HCT116 (cell line): Measurements from ENCODE around the gene ISCA2. TPM values are rescaled to one million over a fixed set of nuclear protein-coding genes. Genes with fewer than 3 reads are reported as not detected.

Source experiments
- ATAC-seq: fragments of 200-7000 bp; cut with Tn5 transposase; 2 replicates; pipeline ENCODE4 v1.9.1; 2020; ENCODE audit warnings: mild to moderate bottlenecking, moderate library complexity
- BruUV-seq: library from RNA; stranded (reverse); fragments of 400-500 nt; replicated peaks from 2 replicates; lab custom pipeline; 2021; lab: Mats Ljungman, UMichigan
- CTCF ChIA-PET: fragments of 300-600 bp; sonication (Branson Sonifier 250); formaldehyde crosslinking; loops from one replicate; lab custom pipeline; 2021; ENCODE audit warnings: antibody characterized with exemption; lab: Charles Lee
- POLR2A ChIA-PET: fragments of 300-600, 350-600 bp; sonication (Branson Sonifier 250); formaldehyde crosslinking; loops from one replicate; lab custom pipeline; 2021; ENCODE audit warnings: antibody characterized with exemption; lab: Charles Lee
- RAD21 ChIA-PET, 2 experiments: fragments of 300-600 bp; sonication (Branson Sonifier 250); formaldehyde crosslinking; loops; one replicate each; lab custom pipeline; 2023; ENCODE audit warnings: low total read pairs in 2 of 2; ENCODE audit not compliant: uncharacterized antibody in 2 of 2, unreplicated experiment in 2 of 2, low non-redundant PET in 1 of 2; lab: Charles Lee
- DNase-seq: peaks from one replicate; pipeline ENCODE4 v3.0.0-alpha.2; 2010; ENCODE audit warnings: low read depth, low spot score
- H2AFZ ChIP-seq: fragments of 200-600 bp; shearing (Covaris generic), sonication (generic); 2 replicates; pipeline ENCODE4 v1.6.1; 2017; ENCODE audit warnings: low read depth, mixed run types, mixed read lengths, antibody characterized with exemption, low read length; ENCODE audit not compliant: poor library complexity, severe bottlenecking
- H3K27ac ChIP-seq: 2 replicates; pipeline ENCODE4 v1.5.1; 2012; ENCODE audit warnings: low read depth, low read length
- H3K27me3 ChIP-seq: fragments of 200-600 bp; sonication (generic); 2 replicates; pipeline ENCODE4 v1.6.1; 2016; ENCODE audit warnings: mixed run types, low read length, mixed read lengths; ENCODE audit not compliant: insufficient read depth
- H3K36me3 ChIP-seq, 2 experiments: fragments of 200-500 bp in 1 of 2; fragments of 200-600 bp in 1 of 2; sonication (Bioruptor generic) in 1 of 2; sonication (generic) in 1 of 2; 2 replicates each; pipeline versions ENCODE4 v1.5.1 to v1.6.1; 2014 to 2016; ENCODE audit warnings: low read length in 2 of 2, inconsistent platforms in 1 of 2, mixed read lengths in 1 of 2, mixed run types in 1 of 2; ENCODE audit not compliant: insufficient read depth in 2 of 2, control insufficient read depth in 1 of 2
- H3K4me1 ChIP-seq, 2 experiments: fragments of 200-600 bp in 1 of 2; sonication (generic) in 1 of 2; 2 replicates each; pipeline versions ENCODE4 v1.5.1 to v1.6.1; 2012 to 2017; ENCODE audit warnings: low read length in 2 of 2, inconsistent platforms in 1 of 2, mild to moderate bottlenecking in 1 of 2, mixed read lengths in 1 of 2, mixed run types in 1 of 2, moderate library complexity in 1 of 2; ENCODE audit not compliant: insufficient read depth in 2 of 2, control insufficient read depth in 1 of 2
- H3K4me2 ChIP-seq: fragments of 200-600 bp; sonication (generic); 2 replicates; pipeline ENCODE4 v1.6.1; 2017; ENCODE audit warnings: mixed run types, low read length, mixed read lengths
- H3K4me3 ChIP-seq, 2 experiments: fragments of 200-600 bp in 1 of 2; sonication (generic) in 1 of 2; replicated peaks in 1 of 2; 2 replicates each; pipeline ENCODE4 v1.5.1; 2011 to 2016; ENCODE audit warnings: low read length in 2 of 2, control low read depth in 1 of 2, low read depth in 1 of 2, mild to moderate bottlenecking in 1 of 2, mixed read lengths in 1 of 2, mixed run types in 1 of 2
- H3K79me2 ChIP-seq: fragments of 200-600 bp; sonication (generic); 2 replicates; pipeline ENCODE4 v1.6.1; 2017; ENCODE audit warnings: mild to moderate bottlenecking, mixed run types, low read length, moderate library complexity, mixed read lengths; ENCODE audit not compliant: insufficient read depth
- H3K9ac ChIP-seq: fragments of 200-600 bp; sonication (generic); 2 replicates; pipeline ENCODE4 v1.6.1; 2016; ENCODE audit warnings: low read length, mixed read lengths
- H3K9me2 ChIP-seq: fragments of 200-600 bp; sonication (generic), shearing (Covaris generic); 2 replicates; pipeline ENCODE4 v1.6.1; 2017; ENCODE audit warnings: mixed run types, mild to moderate bottlenecking, moderate library complexity; ENCODE audit not compliant: insufficient read depth
- H3K9me3 ChIP-seq, 2 experiments: fragments of 200-500 bp in 1 of 2; fragments of 200-600 bp in 1 of 2; sonication (Bioruptor generic) in 1 of 2; sonication (generic) in 1 of 2; 2 replicates each; pipeline ENCODE4 v1.6.1; 2014 to 2017; ENCODE audit warnings: low read length in 2 of 2, mixed read lengths in 2 of 2, inconsistent platforms in 1 of 2, low read depth in 1 of 2, mild to moderate bottlenecking in 1 of 2, mixed run types in 1 of 2, moderate library complexity in 1 of 2; ENCODE audit not compliant: control insufficient read depth in 1 of 2, insufficient read depth in 1 of 2
- H4K20me1 ChIP-seq: fragments of 200-600 bp; sonication (generic), shearing (Covaris generic); 2 replicates; pipeline ENCODE4 v1.6.1; 2017; ENCODE audit warnings: mixed run types, mild to moderate bottlenecking, moderate library complexity; ENCODE audit not compliant: insufficient read depth
- ATF3 ChIP-seq: IDR thresholded peaks from 2 replicates; pipeline ENCODE4 v1.6.1; 2012
- CBX3 ChIP-seq: IDR thresholded peaks from 2 replicates; pipeline ENCODE4 v1.6.1; 2012; ENCODE audit warnings: low read depth
- CEBPB ChIP-seq: IDR thresholded peaks from 2 replicates; pipeline ENCODE4 v1.6.1; 2012; ENCODE audit warnings: low read depth
- CTCF ChIP-seq, 3 experiments: fragments of 200-600 bp in 1 of 3; sonication (generic) in 1 of 3; IDR thresholded peaks in 2 of 3; conservative IDR thresholded peaks in 1 of 3; 2 replicates each; pipeline ENCODE4 v1.5.1; 2012 to 2017; ENCODE audit warnings: low read depth in 2 of 3, low read length in 2 of 3, antibody characterized with exemption in 1 of 3, borderline replicate concordance in 1 of 3, control low read depth in 1 of 3, mild to moderate bottlenecking in 1 of 3, mixed read lengths in 1 of 3, mixed run types in 1 of 3, moderate library complexity in 1 of 3; ENCODE audit not compliant: insufficient read depth in 1 of 3
- EGR1 ChIP-seq: IDR thresholded peaks from 2 replicates; pipeline ENCODE4 v1.6.1; 2012; ENCODE audit warnings: low read depth
- ELF1 ChIP-seq: IDR thresholded peaks from 2 replicates; pipeline ENCODE4 v1.6.1; 2012; ENCODE audit warnings: low read depth, borderline replicate concordance
- JUND ChIP-seq: IDR thresholded peaks from 2 replicates; pipeline ENCODE4 v1.6.1; 2012
- POLR2A ChIP-seq: IDR thresholded peaks from 2 replicates; pipeline ENCODE4 v1.7.0; 2011; ENCODE audit warnings: borderline replicate concordance; ENCODE audit not compliant: insufficient read depth, insufficient read length; ENCODE audit errors: extremely low read depth
- RAD21 ChIP-seq: IDR thresholded peaks from 2 replicates; pipeline ENCODE4 v1.6.1; 2012; ENCODE audit warnings: low read depth, mild to moderate bottlenecking
- REST ChIP-seq: IDR thresholded peaks from 2 replicates; pipeline ENCODE4 v1.6.1; 2012; ENCODE audit warnings: low read depth
- SIN3A ChIP-seq: IDR thresholded peaks from 2 replicates; pipeline ENCODE4 v1.6.1; 2012; ENCODE audit warnings: low read depth
- SP1 ChIP-seq: IDR thresholded peaks from 2 replicates; pipeline ENCODE4 v1.6.1; 2012; ENCODE audit warnings: low read depth
- SRF ChIP-seq: IDR thresholded peaks from 2 replicates; pipeline ENCODE4 v1.6.1; 2012; ENCODE audit warnings: low read depth
- ZBTB33 ChIP-seq: IDR thresholded peaks from 2 replicates; pipeline ENCODE4 v1.6.1; 2011; ENCODE audit warnings: mild to moderate bottlenecking, low read length, moderate library complexity; ENCODE audit not compliant: insufficient replicate concordance; ENCODE audit errors: extremely low read depth
- ZNF274 ChIP-seq: fragments of 200-500 bp; sonication (Bioruptor generic); IDR thresholded peaks from 2 replicates; pipeline ENCODE4 v1.6.1; 2014; ENCODE audit warnings: mild to moderate bottlenecking, low read depth, low read length, inconsistent platforms
- intact Hi-C: fragments of 100-400 bp; cut with micrococcal nuclease; formaldehyde crosslinking; loops from 2 replicates; pipeline ENCODE4 v1.10.0; 2022
- total RNA-seq: library from RNA; stranded (reverse); gene quantifications from one replicate; pipeline ENCODE4 v1.2.1, GENCODE V29; 2021; ENCODE audit not compliant: unreplicated experiment

Gene ISCA2
- total RNA-seq, 1 experiment from 2014 or later, result 27.5 TPM

- no peaks in the 10 kb centered on the region; a peak in 1 of 4 replicates for H3K36me3 ChIP-seq
- intact Hi-C loops, result loop anchor here (10.0 kb wide), 2 partner anchors 148 to 268 kb away; no protein-coding TSS in a partner anchor
- H3K79me2 ChIP-seq, result no peaks in the 10 kb centered on the region
- H4K20me1 ChIP-seq, result no peaks in the 10 kb centered on the region
- H3K9ac ChIP-seq, result no peak overlapping the region
- DNase-seq (no peak), ATAC-seq (no peak)
- no peak overlapping the region for H3K27ac ChIP-seq
- H3K4me2 ChIP-seq, result no peak overlapping the region
- ChIA-PET POLR2A (no interaction called here), CTCF (no interaction called here), RAD21 (no interaction called here)
- no TSS peak for BruUV-seq
- no peaks in the 10 kb centered on the region for H3K4me1 ChIP-seq
- no peaks in the 10 kb centered on the region for H3K27me3 ChIP-seq
- no peaks in the 10 kb centered on the region for H3K9me3 ChIP-seq
- no peak overlapping the region for H3K4me3 ChIP-seq
- H3K9me2 ChIP-seq, result no peaks in the 10 kb centered on the region
- no peak overlapping the region for H2AFZ ChIP-seq
- TF ChIP-seq SRF (no peak), ZBTB33 (no peak), ZNF274 (no peak), SIN3A (no peak), REST (no peak), SP1 (no peak), CTCF (IDR thresholded peaks at IDR 0.05 in 2 of 3, conservative IDR thresholded peaks at IDR 0.05 in 1 of 3; ENCODE audit: borderline replicate concordance in 1 of 3, insufficient read depth in 1 of 3, low read depth in 2 of 3, low read length in 2 of 3) (no peak), EGR1 (no peak), RAD21 (no peak), POLR2A (no peak), CBX3 (no peak), ATF3 (no peak), JUND (no peak), CEBPB (no peak), ELF1 (no peak)
Measured at GRCh38 chr14:74472601-74473000, 21.0 kb upstream of the ISCA2 start.
